GM19043 (cell line): ENCODE data around the gene DESI2.
"Not testable (repeated sequence)": the region's sequence is repeated elsewhere in the genome, so short reads cannot be mapped to it uniquely, and the experiment has no call there.

Experiments used
- ATAC-seq: cut with Tn5 transposase; IDR thresholded peaks from one replicate; pipeline ENCODE4 v1.9.1; 2021; ENCODE audit warnings: low read depth; ENCODE audit not compliant: unreplicated experiment

The DESI2 gene

GRCh38 chr1:244702620-244703019 is 49.7 kb downstream of the DESI2 start:
- no peak for ATAC-seq

GRCh38 chr1:244704107-244704506 is 51.2 kb downstream of the DESI2 start:
- ATAC-seq = no peak

GRCh38 chr1:244705261-244706234 is 52.6 kb downstream of the DESI2 start:
- ATAC-seq = no peak

- ATAC-seq = no peak
These were observed 56.1 kb downstream of the DESI2 start for GRCh38 chr1:244709076-244709475.

- no peak for ATAC-seq
These were observed 56.8 kb downstream of the DESI2 start for GRCh38 chr1:244709476-244710368.

GRCh38 chr1:244710474-244711062 is 57.6 kb downstream of the DESI2 start:
- no peak for ATAC-seq

- no peak for ATAC-seq
These were observed 59.7 kb downstream of the DESI2 start for GRCh38 chr1:244712669-244713068.

GRCh38 chr1:244713332-244713731 is 60.4 kb downstream of the DESI2 start:
- no peak for ATAC-seq

- ATAC-seq = no peak
These were observed 75.0 kb downstream of the DESI2 start for GRCh38 chr1:244727871-244728474.

GRCh38 chr1:244730153-244730933 is 77.4 kb downstream of the DESI2 start:
- ATAC-seq = no peak

- ATAC-seq = no peak
These were observed 78.1 kb downstream of the DESI2 start for GRCh38 chr1:244730934-244731434.

GRCh38 chr1:244731651-244732050 is 78.7 kb downstream of the DESI2 start:
- ATAC-seq = no peak

GRCh38 chr1:244732851-244733450 is 80.0 kb downstream of the DESI2 start:
- ATAC-seq = no peak

- no peak for ATAC-seq
These were observed 82.5 kb downstream of the DESI2 start for GRCh38 chr1:244735404-244735803.

GRCh38 chr1:244735876-244736561 is 83.1 kb downstream of the DESI2 start:
- ATAC-seq = no peak

- not testable (repeated sequence) for ATAC-seq
These were observed 86.2 kb downstream of the DESI2 start for GRCh38 chr1:244739140-244739539.

GRCh38 chr1:244740027-244740617 is 87.2 kb downstream of the DESI2 start:
- ATAC-seq = not testable (repeated sequence)

GRCh38 chr1:244741692-244742091 is 88.8 kb downstream of the DESI2 start:
- ATAC-seq = no peak
